ENCODE data around the gene GLTP. TPM values are rescaled to one million over a fixed set of nuclear protein-coding genes. Genes with fewer than 3 reads are reported as not detected.

The GLTP gene
- total RNA-seq, 4 donors from 2014 or later = 8.7 to 53.9 (median 24.6) TPM

DNA sequence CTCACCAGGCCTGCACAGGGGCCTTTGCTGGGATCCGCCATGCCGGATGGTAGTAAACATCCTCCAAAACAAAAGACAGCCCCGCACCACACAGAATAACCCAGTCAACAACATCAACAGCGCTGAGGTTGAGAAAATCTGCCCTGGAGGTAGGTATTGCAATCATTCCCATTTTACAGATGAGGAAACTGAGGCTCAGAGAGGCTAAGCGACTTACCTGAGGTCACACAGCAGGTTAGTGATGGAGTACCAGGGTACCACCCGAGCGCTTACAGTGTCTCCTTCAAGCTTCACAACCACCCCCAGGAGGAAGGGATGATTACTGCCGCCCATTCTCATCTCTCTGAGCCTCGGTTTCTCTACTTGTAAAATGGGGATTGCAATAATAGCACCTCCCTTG, 62.1 kb downstream of the GLTP start:
- Histone ChIP-seq H3K27ac (no peak overlapping the region), H3K9me3 (no peaks in the 10 kb centered on the region), H3K36me3 (no peaks in the 10 kb centered on the region), H3K4me1 (no peaks in the 10 kb centered on the region), H3K27me3 (no peaks in the 10 kb centered on the region), H3K4me3 (no peak overlapping the region)
- intact Hi-C loops (cut with DNase I; ENCODE audit: low total_unique reads) = no loop called here
- TF ChIP-seq CTCF (IDR thresholded peaks at IDR 0.05) (no peak), POLR2A (IDR thresholded peaks at IDR 0.05) (no peak)
- DNase-seq = no peak

- no peak for DNase-seq
- H3K4me3 ChIP-seq = no peak overlapping the region
- no peak overlapping the region for H3K27ac ChIP-seq
- intact Hi-C loops (cut with DNase I; ENCODE audit: low total_unique reads) = no loop called here
- TF ChIP-seq CTCF (IDR thresholded peaks at IDR 0.05) (no peak), POLR2A (IDR thresholded peaks at IDR 0.05) (no peak)
- H3K4me1 ChIP-seq = no peaks in the 10 kb centered on the region
- no peaks in the 10 kb centered on the region for H3K36me3 ChIP-seq
- H3K27me3 ChIP-seq = no peaks in the 10 kb centered on the region
- no peaks in the 10 kb centered on the region for H3K9me3 ChIP-seq
Measured at GRCh38 chr12:109817627-109818231, 62.6 kb downstream of the GLTP start.

DNA sequence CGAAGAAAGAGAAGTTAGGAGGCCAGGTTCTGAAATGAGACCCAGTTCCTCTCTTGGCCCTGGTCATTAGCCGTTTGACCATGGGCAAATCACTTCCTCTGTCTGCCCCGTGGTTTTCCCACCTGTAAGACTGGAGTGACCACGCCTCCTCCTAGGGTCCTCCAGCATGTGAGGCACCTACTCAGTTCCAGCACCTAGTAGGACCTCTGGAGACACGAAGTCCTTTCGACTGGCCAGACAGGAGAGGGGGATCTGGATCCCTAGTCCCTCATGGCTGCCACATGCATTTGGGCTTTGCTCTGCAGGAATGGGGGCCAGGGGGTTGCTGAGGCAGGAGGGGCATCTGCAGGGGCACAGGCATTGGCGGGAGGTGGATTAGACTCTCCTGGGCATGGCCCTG, 63.5 kb downstream of the GLTP start:
- Histone ChIP-seq H3K4me1 (no peaks in the 10 kb centered on the region), H3K9me3 (no peaks in the 10 kb centered on the region), H3K36me3 (no peaks in the 10 kb centered on the region), H3K27me3 (no peaks in the 10 kb centered on the region), H3K4me3 (no peak overlapping the region), H3K27ac (no peak overlapping the region)
- TF ChIP-seq POLR2A (IDR thresholded peaks at IDR 0.05) (no peak), CTCF (IDR thresholded peaks at IDR 0.05) (no peak)
- intact Hi-C loops (cut with DNase I; ENCODE audit: low total_unique reads) = no loop called here
- DNase-seq = no peak

DNA sequence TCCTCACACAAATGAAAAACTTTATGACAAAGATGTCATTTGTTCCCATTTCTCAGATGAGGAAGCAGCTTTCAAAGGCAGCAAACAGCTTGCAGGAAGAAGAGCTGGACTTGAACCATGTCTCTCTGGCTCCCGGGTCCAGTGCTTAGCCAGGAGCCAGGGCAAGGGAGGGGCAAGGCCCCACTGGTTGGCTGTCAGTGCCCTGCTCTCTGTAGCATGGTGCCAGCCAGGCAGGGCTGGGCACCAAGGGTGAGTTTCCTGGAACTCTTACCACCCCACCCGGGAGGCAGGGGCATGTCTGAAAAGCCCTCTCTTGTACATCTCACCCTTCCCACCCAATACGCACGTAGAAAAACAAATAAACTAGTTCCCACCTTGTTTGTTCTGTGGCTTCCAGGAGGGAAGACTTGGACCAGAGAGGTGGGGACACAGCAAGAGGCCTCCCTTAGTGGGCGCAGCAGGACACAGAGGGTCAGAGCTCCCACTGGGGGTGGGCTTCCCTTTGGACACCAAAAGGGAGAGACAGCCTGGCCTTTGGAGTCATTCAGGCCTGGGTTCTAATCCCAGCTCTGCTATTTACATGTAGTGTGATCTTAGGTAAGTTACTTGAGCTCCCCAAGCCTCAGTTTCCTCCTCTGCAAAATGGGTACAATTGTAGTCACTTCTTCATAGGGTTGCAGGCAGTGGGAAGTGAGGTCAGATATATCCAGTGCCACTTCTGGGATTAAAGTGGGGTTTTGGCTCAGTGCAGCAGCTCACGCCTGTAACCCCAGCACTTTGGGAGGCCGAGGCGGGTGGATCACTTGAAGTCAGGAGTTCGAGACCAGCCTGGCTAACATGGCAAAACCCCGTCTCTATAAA, 64.4 kb downstream of the GLTP start:
- H3K4me3 ChIP-seq = no peak overlapping the region
- intact Hi-C loops (cut with DNase I; ENCODE audit: low total_unique reads) = no loop called here
- TF ChIP-seq CTCF (IDR thresholded peaks at IDR 0.05) (no peak), POLR2A (IDR thresholded peaks at IDR 0.05) (no peak)

DNA sequence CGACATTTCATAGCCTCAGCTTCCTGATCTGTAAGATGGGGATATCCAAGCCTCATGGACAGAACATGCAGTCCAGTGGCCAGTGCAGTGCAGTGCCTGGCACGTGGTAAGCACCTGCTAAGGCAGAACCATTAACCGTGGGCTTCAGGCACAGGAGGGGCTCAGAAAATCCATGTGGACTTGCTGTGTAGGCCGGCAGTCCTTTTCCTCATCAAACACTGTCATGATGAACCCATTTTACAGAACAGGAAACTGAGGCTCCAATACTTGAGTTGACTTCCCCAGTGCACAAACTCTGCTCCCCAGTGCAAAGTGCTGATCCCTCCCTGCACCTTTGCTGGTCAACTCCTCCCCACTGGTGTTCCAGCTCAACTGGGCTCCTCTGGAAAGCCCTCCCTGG, 65.1 kb downstream of the GLTP start:
- H3K4me3 ChIP-seq = no peak overlapping the region
- H3K9me3 ChIP-seq = no peaks in the 10 kb centered on the region
- H3K4me1 ChIP-seq = no peaks in the 10 kb centered on the region
- intact Hi-C loops (cut with DNase I; ENCODE audit: low total_unique reads) = no loop called here
- TF ChIP-seq POLR2A (IDR thresholded peaks at IDR 0.05) (no peak), CTCF (IDR thresholded peaks at IDR 0.05) (no peak)
- H3K27ac ChIP-seq = no peak overlapping the region
- H3K36me3 ChIP-seq = no peaks in the 10 kb centered on the region
- DNase-seq = no peak
- no peaks in the 10 kb centered on the region for H3K27me3 ChIP-seq

More for the DNA sequence above, 64.4 kb downstream of the GLTP start:
- no peak overlapping the region for H3K27ac ChIP-seq
- no peaks in the 10 kb centered on the region for H3K36me3 ChIP-seq
- H3K27me3 ChIP-seq = no peaks in the 10 kb centered on the region
- H3K4me1 ChIP-seq = no peaks in the 10 kb centered on the region
- DNase-seq = no peak
- H3K9me3 ChIP-seq = no peaks in the 10 kb centered on the region
